ENCODE results near the gene ANKRD55.
"Not testable (repeated sequence)": the region's sequence is repeated elsewhere in the genome, so short reads cannot be mapped to it uniquely, and the experiment has no call there.

The ANKRD55 gene

DNA sequence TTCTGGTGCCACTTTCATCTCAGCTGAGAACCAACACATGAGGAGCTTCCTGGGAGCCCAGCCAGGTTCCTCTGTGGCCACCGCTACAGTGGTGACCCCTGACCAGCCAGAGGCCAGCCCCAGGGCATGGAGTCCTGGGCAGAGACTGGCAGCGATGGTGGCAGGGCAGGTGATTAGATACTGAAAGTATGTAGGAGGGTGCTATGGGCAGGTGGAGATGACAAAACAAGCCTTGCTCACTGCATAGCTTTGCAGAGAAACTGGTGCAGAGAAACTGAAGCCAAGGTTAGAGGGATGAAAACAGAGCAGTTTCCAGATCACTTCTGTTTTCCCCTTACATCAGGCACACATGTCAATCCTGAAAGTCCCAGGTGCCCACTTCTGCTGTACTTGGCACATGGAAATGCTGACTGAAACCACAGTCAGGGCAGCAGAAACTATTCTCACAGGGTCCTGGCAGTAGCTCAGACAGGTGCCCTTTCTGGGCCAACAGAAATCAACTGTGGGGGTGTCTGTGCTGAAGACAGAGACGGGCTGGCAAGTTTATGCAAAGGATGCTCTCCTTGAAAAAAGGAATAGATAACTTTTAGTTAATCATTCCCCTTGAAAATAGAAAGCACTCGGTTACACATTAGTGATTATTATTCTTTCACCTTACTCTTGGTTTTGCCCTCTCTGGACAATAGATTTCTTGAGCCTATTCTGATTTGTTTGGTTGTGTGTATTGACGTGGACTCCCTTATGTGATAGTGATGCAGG, 90.3 kb downstream of the ANKRD55 start:
- no peak for DNase-seq

DNA sequence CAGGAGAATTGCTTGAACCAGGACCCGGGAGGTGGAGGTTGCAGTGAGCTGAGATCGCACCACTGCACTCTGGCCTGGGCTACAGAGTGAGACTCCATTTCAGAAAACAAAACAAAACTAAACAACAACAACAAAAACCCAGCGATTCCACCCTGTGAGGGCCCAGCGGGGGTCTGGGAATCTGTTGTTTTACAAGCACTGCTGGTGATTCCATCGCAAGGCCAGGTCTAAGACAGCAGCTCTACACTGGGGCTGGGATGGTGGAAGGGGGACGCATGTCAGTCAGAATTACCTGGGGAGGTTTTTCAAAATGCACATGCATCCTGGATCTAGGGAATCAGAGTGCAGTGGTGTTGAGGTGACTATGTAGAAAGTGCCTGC, 90.9 kb downstream of the ANKRD55 start:
- DNase-seq = no peak

DNA sequence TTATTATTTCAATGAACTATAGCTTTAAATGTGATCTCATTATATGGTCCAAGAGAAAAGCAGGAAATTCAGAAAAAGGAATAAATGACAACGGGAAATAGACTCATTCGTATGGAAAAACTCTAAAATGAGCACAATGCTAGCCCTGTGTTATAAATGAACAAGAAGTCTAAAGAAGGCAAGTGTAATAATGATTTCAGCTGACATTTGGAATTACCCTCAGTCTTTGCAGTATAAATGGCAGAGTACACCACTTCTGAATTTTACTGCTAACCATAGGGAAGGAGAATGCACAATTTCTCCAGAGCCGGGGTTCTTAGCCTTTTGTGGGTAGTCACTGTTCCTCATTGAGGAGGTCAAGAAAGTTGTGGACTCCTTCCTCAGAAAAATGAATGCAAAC, 93.1 kb downstream of the ANKRD55 start:
- DNase-seq = no peak

DNA sequence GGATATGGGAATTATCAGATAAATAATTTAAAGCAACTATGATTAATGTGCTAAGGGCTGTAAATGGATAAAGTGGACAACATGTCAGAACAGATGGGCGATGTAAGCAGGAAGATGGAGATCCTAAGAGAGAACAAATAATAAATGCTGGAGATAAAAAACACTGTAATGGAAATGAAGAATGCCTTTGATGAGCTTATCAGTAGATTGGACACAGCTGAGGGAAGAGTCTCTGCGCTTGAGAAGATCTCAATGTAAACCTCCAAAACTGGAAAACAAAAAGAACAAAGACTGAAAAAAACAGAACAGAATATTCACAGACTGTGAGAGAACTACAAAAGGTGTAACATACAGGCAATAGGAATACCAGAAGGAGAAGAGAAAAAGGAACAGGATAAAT, 102.5 kb downstream of the ANKRD55 start:
- no peak for DNase-seq

DNA sequence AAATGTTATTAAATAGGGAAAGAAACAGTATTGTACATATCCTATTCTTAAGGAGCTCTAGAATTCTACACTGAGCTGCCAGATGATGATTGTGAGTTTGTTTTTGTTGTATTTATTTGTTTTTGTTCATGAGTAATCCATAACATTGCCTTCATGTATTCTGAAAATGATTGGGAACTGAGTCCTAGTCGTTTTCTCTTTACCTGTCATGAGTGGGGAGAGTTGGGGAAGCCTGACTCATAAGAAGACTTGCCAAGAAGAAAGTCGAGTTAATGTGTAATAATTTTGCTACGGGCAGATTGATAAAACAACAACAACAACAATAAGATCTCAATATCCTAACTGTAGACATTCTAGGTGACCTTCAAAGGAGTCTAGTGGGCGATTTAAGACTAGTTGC, 103.8 kb downstream of the ANKRD55 start:
- no peak for DNase-seq

DNA sequence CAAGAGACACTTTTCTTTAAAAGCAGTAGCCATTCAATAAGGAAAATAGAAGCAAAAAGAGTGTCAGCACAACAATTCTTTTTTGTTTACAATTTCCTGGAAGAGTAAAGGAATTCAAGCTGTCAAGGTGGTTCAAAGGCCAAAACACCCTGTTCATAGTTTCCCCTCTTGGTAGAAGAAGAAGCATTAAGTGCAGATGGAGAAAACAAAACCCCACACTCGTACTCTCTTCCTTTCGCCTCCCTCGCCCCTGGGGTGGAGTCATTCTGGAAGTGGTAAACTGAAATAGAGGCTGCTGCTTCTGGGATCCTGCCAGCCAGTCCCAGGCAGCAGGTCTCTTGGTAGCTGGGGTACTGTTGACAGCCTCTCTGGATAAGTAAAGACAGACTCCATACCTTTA, 105.0 kb downstream of the ANKRD55 start:
- DNase-seq = no peak

DNA sequence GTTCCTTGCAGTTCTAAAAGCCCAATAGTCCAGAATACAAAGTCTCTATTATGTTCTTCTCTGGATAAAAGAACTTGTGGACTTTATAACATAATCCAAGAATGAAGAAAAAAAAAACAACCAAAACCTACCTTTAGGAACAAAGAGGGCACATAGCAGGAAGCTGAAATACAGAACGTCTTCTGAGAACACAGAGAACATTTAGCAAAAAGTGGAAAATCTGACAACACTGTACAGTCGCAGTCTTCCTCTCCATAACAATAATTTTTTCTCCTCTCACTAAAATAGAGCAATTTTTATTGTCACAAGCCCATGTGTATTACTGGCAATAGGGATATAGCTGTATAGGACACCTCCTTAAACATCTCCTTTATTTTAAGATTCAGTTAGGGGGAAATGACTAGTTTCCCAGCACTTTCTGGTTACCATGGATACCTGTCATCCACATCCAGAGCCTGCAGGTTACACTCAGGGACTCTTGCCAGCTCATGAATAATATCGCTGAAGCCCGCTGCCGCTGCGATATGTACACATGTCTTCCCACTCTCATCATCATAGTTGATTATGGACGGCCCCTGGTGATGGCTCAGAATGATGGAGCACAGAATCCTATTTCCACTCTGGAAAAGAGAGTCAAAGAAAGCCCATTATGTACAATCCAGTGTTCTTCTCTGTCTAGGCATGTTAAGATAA, 106.5 kb downstream of the ANKRD55 start:
- no peak for DNase-seq

DNA sequence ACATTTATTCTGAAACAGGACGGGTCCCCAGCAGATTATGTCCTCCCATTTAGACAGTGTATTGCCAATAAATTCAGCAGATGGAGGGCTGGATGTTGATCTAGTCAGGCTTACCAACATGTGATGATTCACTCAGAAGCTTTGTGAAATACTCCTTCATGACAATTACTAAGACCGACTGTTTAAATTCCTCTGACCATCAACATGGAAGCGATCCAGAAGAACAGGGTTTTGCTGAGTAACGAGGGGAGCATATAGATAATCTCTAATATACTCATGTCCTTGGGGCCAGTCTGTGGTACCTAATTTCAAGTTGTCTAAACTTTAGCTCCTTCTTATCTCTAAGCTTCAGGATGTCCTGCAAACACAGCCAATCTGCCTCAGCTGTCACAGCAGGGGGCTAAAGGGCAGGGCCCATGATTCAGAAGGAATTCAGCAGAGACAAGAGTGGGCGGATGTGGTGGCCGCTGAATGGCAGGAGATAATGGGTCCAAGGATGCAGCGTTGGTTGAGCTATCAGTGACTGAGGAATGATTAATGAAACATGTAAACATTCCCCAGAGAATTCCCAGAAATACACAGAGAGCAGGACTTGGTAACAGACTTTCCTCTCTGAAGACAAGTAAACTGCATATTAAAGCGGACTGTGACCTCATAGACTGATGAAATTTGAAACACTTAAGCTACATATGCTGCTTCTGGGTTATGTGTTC, 109.4 kb downstream of the ANKRD55 start:
- DNase-seq = no peak

DNA sequence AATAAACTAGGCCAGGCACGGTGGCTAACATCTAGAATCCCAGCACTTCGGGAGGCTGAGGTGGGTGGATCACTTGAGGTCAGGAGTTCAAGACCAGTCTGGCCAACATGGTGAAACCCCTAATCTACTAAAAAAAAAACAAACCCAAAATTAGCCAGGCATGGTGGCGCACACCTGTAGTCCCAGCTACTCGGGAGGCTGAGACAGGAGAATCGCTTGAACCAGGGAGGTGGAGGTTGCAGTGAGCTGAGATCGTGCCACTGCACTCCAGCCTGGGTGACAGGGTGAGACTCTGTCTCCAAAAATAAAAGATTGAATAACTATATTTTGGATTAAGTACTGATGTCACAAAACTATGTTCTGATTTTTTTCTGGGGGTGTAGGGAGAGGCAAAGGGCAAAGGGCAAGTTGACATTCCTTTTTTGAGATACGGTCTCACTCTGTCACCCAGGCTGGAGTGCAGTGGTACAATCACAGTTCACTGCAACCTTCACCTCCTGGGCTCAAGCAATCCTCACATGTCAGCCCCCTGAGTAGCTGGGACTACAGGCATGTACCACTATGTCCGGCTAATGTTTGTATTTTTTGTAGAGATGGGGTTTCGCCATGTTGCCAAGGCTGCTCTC, 110.7 kb downstream of the ANKRD55 start:
- not testable (repeated sequence) for DNase-seq

DNA sequence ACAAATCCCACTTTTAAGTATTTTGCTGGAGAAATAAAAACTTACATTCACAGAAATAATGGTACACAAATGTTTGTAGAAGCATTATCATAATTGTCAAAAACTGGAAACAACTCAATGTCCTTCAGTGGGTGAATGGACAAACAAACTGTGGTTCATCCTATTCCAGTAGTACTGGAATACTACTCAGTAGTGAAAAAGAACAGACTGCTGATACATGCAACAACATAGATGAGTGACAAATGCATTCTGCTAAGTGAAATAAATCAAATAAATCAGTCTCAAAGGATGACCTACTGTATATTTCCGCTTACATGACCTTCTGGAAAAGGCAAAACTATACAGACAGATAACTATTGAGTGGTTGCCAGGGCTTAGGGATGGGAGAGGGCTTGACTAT, 114.1 kb downstream of the ANKRD55 start:
- no peak for DNase-seq

DNA sequence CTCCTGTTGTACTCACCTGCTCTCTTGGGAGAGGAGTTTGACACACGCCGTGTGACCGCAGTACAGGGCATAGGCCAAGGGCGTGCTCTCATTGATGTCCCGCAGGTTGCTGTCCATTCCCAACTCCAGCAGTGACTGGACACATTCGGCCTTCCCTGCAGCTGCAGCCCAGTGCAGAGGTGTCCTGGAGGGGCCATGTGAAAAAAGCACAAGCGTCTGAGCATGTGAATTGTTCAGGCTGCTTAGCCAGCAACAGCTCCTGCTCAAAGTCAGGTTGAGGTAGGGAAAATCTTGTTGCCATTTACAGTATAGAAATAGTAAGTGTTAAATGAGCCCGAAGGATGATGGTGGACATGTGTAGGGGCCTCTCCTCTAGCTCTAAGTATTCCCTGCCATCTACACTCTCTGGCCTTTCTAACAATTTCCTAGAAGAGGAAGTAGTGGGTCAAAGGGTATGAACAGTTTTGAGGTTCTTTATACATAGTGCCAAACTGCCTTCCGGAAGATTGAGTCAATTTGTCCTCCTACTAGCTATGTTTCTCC, 116.5 kb downstream of the ANKRD55 start:
- no peak for DNase-seq

DNA sequence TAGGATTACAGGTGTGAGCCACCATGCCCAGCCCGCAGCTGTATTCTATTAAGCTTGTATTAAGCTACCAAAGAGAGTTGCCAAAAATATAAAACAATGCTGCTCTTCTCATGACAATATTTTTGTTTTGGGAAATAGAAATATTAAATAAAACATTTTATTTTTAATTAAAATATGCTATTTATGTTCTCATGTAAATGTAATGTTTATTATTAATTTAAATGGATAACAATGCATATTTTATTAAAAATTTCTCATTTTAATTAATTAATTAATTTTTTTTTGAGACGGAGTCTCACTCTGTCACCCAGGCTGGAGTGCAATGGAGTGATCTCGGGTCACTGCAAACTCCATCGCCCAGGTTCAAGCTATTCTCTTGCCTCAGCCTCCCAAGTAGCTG, 117.5 kb downstream of the ANKRD55 start:
- no peak for DNase-seq

DNA sequence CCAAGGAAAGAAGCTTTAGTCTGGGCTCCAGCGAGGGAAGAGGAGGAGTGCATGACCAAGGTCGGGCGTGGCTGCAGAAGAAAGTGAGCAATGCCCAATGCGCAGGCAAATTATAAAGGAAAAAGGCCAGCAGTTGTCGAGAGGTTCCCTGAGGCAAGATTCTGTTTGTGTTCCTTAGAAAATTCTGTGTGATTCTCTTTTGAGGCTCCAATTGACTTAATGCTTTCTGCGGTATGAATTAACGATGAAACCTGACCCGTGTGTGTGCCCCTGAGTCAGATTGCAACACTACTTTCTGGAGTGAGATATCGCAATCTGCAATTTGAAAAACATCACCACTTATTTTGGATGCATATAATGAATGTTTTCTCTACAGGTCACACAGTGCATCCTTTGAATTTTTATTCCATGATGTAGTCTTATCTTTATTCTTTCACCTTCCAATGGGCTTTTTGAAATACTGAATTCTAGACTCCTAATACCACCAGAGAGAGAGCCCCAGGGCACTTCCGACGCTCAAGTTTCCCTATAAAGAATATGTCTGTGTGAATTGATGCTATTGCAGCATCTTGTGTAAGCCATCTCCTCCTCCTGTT, 120.5 kb downstream of the ANKRD55 start:
- no peak for DNase-seq

DNA sequence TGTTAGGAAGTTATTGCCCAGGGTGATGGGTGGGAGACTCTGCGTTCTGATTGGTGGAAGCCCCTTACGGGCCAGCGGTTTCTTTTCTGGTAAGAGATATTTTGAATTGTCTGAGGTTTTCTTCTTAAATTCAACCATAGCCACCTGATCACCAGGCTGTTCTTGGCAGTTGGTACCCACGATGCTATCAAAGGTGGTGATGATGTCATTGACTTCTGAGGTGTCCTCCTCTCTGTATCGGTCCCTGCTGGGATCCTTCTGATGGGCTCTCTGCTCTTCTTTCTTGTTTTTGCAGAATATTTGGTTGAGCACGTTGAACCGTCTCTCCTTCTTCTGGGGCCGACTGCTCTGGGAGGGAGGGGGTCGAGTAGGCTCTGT, 121.7 kb downstream of the ANKRD55 start:
- no peak for DNase-seq

DNA sequence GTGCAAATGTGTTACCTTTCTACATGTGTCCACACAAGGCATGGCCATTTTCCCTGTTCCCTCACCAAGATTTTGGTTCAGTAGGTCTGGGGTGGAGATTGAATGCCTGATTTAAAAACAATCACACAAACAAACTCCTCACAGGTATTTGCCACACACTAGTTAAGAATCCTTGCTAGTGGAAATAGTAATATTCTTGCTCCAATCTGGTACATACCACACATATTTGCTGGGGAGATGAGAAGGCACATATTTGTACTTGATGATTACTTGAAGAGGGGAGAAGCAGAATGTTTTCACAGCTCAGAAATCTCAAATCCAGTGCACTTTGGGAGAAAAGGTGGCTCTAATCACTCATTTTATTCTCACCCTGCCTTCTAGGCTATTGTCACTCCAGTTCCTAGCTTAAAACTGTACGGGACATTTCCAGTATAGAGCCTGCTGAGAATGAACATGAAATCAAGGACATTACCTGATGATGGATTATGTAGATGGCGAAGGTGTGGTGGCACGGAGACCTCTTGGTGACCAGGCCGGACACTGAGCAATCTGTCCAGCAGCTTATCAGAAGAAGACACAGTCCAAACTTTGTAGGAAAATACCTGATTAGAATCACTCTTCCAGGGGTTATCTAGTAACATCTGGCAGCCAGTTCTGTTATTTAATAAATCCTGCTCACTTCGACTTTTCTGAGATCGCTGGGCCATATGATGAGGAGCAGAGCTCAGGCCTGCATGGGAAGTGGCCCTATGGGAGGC, 122.3 kb downstream of the ANKRD55 start:
- no peak for DNase-seq

DNA sequence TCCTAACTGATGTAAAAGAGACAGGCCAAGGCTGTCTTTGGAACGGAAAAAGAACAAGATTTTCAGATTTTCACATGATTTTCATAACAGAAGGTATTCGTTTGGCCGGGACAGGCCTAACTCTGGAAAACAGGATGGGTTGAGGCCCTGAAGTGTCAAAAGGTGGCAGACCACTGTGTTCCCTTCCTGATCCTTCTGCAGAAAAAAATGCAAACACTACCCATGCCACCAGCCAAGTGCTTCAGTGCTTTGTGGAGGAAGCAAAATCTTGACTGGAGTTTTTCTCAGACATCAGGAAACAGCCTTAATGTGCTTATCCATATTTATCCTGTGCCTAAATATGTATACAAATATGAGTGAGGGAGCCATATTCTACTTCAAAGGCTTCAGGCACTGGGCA, 124.9 kb downstream of the ANKRD55 start:
- no peak for DNase-seq

DNA sequence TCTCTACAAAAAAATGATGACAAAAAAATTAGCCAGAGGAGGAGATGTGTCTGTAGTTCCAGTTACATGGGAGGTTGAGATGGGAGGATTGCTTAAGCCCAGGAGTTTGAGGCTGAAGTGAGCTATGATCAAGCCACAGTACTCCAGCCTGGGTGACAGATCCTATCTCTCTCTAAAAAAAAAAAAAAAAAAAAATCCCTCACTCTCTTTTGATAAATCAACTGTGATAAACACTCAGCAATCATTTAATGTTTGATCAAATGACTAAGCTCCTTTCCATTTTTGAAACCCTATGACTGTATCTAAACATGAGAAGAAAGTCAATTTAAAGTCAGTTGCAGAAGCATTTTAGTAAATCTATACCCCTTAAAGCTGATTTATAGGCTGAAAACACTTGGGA, 126.3 kb downstream of the ANKRD55 start:
- DNase-seq = no peak

DNA sequence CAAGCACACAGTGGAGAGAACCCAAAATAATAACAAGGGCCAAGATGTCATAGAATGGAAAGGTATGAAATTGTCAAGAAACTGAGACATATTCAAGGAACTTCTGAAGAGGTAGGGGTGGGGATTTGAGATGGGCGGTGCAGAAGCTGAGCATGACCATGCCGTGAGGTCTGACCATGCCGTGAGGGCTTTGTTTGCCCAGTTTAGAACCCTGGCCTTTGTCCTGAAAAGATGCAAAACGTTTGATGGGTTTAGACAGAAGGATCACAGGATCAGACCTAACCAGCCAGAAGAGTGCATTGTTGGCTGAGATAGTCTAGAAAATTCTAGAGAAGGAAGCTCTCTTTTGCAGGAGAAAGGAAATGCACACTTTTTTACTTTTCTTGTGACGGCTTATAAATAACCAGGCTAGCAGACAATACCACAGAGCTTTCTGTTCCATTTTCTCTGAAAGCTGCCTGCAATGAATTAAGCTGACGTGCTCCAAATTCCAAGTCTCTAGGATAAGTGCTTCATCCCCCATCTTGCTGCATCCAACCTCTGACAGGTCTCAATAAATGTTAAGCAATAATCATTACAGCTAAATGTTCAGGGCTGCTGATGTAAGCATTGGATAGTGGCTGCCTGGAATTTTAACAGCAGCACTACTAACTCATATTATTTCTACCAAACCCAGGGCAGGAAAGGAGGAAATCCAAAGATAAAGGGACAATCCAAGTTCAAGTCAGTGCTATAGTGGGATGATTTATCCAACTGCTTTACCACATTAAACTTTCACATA, 127.4 kb downstream of the ANKRD55 start:
- DNase-seq = no peak

DNA sequence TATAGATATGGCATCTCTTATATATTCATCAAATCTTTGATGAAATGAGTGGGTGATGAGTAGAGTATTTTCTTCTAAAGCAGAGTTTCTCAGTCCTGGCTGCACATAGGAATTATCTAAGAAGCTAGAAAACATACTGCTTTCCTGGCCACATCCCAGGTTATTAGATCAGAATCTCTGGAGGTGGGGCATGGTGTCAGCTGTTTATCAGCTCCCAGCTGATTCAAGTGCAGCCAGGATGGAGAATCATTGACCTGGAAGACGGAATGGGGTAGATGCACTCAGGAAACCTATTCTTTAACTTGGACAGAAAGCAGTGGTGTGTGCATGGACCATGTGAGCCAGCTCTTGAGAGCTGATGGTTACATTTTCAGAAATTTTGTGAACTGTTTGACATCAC, 130.2 kb downstream of the ANKRD55 start:
- DNase-seq = no peak

DNA sequence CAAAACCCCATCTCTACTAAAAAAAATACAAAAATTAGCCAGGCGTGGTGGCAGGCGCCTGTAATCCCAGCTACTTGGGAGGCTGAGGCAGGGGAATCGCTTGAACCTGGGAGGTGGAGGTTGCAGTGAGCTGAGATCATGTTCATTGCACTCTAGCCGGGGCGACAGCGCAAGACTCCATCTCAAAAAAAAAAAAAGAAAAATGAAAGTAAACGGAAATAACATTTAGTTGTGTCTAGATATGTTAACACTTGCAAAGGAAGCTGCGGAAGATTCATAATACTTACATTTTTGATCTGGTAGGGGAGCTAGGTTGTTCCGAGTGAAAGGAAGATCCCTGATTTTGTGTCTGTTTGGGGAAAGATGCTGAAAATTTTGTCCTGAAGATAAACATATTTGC, 130.9 kb downstream of the ANKRD55 start:
- DNase-seq = not testable (repeated sequence)

DNA sequence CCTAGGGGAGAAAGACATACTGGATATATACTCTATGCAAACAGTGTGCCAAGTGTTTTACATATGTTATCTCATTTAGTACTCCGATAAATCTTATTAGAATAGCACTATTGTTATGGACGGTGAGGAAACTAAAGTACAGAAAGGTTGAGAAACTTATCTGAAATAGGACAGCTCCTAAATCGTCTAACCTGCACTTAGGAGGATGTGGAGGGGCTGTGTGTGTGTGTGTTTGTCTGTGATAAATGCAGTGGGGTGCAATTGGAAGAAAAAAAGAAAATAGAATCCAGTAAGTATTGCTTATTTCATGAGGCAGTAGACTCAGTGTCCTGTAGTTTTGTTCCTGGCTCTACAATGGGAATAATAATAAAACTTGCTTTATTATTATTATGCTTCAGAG, 131.9 kb downstream of the ANKRD55 start:
- no peak for DNase-seq

All from NCI-H2029 (cell line).